ENCODE results near the gene SLC44A1.

Gene SLC44A1

GRCh38 chr9:105244003-105244733 is at the start of gene SLC44A1:
TSS of gene SLC44A1 (plus strand) at chr9:105244651. CDS start at chr9:105244869, 218 bp downstream.
- DNase-seq (ENCODE audit: low read depth, low spot score) = peak; percentile 97

DNA sequence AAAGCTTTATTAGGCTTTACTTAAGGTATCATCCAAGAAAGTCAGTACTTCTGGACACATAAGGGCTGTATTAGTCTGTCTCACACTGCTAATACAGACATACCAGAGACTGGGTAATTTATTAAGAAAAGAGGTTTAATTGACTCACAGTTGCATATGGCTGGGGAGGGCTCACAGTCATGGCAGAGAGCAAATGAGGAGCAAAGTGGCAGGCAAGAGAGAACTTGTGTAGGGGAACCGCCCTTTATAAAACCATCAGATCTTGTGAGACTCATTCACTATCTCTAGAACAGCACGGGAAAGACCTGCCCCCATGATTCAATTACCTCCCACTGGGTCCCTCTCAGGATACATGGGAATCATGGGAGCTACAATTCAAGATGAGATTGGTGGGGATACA is 49.2 kb upstream of the SLC44A1 start:
- no peak for DNase-seq (ENCODE audit: low read depth, low spot score)

DNA sequence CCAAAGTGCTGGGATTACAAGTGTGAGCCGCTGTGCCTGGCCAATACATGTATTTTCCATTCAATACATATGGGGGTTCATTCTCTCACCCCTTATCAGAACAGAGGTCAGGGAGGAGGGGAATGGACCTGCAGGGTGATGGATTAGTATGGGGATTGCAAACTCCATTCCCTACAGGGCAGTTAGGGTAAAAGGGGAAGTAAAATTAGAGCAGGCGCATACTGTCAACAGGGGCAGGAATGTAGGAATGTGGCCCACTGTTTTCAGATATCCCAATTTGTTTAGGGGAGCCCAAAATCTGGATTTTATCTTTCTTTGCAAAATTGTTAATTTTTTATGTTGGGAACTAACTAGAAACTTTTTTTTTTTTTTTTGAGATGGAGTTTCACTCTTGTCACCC is 46.4 kb upstream of the SLC44A1 start:
- no peak for DNase-seq (ENCODE audit: low read depth, low spot score)

GRCh38 chr9:105198865-105199264 is 45.6 kb upstream of the SLC44A1 start:
- no peak for DNase-seq (ENCODE audit: low read depth, low spot score)

DNA sequence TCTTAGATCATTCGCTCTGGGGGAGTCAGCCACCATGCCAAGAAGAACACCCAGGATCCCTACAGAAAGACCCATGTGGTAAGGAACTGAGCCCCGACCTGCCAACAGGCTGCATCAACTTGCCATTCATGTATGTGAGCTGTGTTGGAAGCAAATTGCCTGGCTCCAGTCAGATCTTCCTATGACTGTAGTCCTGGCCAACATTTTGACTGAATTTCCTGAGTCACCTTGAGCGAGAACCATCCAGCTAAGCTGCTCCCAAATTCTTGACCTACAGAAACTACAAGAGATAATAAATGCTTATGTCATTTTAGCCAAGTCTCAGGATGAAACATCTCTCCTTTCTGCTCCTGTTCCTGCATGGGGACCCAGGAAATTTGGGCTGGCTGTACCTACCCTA is 40.0 kb upstream of the SLC44A1 start:
- no peak for DNase-seq (ENCODE audit: low read depth, low spot score)

GRCh38 chr9:105205787-105206495 is 38.5 kb upstream of the SLC44A1 start:
- no peak for DNase-seq (ENCODE audit: low read depth, low spot score)

GRCh38 chr9:105206496-105206820 is 38.0 kb upstream of the SLC44A1 start:
- no peak for DNase-seq (ENCODE audit: low read depth, low spot score)

GRCh38 chr9:105206821-105207699 is 37.4 kb upstream of the SLC44A1 start:
- no peak for DNase-seq (ENCODE audit: low read depth, low spot score)

- no peak for DNase-seq (ENCODE audit: low read depth, low spot score)
Measured at GRCh38 chr9:105216440-105217178, 27.8 kb upstream of the SLC44A1 start.

- no peak for DNase-seq (ENCODE audit: low read depth, low spot score)
Measured at GRCh38 chr9:105218673-105219072, 25.8 kb upstream of the SLC44A1 start.

DNA sequence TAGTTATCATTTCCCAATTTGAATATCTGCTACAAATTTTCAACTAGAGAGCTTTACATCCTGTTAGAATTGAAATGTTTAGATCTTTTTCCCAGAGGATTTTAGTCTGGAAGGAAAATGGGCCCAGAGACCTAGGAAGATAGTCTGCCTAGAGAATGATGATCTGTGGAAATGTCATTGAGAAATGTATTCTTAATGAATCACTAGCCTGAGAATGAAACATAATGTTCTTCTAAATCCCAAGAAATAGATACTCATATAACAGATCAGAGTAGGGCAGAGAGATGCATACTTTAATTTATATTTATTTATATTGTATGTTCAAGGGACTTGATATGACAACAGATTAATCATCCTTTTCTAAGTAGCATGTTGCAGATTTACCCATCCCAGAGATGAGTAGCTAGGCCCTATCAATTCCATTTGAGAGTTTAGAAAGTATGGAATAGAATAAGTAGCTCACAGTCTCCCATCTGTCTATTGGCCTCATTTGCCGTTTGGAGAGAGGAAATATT is 25.1 kb upstream of the SLC44A1 start:
- no peak for DNase-seq (ENCODE audit: low read depth, low spot score)

GRCh38 chr9:105220451-105220850 is 24.0 kb upstream of the SLC44A1 start:
- DNase-seq (ENCODE audit: low read depth, low spot score) = no peak

- DNase-seq (ENCODE audit: low read depth, low spot score) = no peak
Measured at GRCh38 chr9:105223544-105224140, 20.8 kb upstream of the SLC44A1 start.

GRCh38 chr9:105226055-105226454 is 18.4 kb upstream of the SLC44A1 start:
- no peak for DNase-seq (ENCODE audit: low read depth, low spot score)

DNA sequence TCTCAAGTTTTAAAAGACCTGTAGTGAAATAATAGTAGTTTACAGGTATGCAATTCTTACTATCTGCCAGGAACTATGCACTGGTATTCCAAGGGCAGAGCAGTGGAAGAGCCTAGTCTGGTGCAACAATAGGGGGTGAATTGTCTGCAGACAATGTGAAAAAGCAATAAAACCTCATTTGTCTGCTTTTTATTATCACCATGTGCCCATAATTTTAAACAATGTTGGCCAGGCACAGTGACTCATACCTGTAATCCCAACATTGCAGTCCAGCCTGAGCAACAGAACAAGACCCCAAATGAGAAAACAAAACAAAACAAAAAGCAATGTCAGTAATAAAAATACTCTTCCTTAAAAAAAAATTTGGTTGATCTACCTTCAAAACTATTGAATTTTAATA is 12.2 kb upstream of the SLC44A1 start:
- DNase-seq (ENCODE audit: low read depth, low spot score) = no peak

DNA sequence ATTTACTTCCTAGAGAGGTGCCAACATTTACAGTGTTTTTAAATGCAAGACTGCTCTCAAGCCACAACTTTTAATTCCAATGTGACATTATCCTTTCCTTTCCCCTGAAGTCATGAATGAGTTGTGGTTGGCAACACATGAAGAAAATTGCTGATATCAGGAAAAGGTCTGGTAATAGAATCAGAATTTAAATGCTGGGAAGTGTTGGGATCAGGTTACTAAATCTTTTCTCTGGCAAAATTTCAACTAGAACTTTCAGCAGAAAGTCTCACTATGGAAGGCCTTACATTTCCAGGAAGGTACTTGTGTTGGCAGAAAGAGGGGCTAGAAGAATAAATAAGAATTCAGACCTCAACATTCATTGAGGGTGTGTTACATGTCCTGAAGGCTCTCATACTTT is 10.6 kb upstream of the SLC44A1 start:
- no peak for DNase-seq (ENCODE audit: low read depth, low spot score)

GRCh38 chr9:105236261-105236660 is 8.2 kb upstream of the SLC44A1 start:
- DNase-seq (ENCODE audit: low read depth, low spot score) = no peak

DNA sequence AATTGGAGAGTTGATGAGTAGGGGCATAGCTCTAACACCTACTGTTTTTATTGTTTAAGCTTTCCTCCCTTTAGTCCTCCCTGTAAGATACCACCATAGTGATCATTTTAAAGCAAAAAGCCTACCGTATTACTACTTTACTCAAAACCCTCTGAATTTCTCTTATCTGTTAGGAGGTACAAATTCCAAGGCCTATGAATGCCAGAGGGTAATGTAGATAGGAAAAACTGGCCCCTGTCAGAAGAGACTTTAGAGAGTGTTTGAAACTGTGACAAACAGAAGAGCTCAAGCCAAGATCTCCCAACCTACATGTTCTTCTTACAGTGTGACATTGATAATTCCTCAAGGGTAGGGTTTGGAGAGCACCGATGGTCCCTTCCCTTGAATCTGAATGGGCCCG is 7.2 kb upstream of the SLC44A1 start:
- DNase-seq (ENCODE audit: low read depth, low spot score) = no peak

DNA sequence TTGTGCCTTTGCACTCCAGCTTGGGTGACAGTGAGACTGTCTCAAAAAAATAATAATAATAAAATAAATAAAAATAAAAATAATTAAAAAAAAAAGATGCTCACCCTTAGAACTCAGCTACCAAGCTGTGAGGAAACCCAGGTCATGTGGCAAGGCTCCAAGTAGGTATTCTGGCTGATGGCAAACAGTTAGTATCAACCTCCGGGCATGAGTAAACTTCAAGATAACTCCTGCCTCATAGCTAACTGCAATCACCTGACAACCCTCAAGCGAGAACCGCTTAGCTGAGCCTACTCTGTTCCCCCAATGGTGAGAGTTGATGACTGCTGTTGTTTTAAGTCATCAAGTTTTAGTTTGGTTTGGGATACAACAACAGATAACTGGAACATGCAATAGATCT is 6.1 kb upstream of the SLC44A1 start:
- no peak for DNase-seq (ENCODE audit: low read depth, low spot score)

GRCh38 chr9:105241356-105242043 is 3.0 kb upstream of the SLC44A1 start:
- peak; percentile 43 for DNase-seq (ENCODE audit: low read depth, low spot score)

DNA sequence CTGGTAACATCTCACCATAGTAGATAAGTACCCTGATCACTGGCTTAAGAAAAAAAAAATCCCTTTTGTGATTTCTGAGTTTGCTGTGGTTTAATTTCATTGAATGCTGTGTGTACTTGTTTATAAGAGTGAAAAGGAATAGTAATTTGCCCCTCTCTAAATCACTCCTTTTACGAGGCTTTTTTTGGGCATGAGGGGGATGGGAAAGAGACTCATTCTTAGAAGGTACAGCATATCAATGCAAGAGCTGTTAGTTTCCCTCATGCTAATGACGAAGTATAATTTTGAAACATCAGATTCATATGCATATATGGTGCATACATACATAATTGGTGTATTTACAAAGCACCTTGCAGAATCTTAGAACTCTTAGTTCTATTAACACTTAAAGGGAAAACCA is 2.4 kb upstream of the SLC44A1 start:
- DNase-seq (ENCODE audit: low read depth, low spot score) = no peak

Measured in ELF-1 (cell line).